ENCODE data around the gene PCSK1N.

GRCh38 chrX:48794911-48795515 lies 40.4 kb downstream of the PCSK1N start:
- no peak for TF ChIP-seq POLR2A (IDR thresholded peaks at IDR 0.05)
- TF ChIP-seq, protein P1, sequence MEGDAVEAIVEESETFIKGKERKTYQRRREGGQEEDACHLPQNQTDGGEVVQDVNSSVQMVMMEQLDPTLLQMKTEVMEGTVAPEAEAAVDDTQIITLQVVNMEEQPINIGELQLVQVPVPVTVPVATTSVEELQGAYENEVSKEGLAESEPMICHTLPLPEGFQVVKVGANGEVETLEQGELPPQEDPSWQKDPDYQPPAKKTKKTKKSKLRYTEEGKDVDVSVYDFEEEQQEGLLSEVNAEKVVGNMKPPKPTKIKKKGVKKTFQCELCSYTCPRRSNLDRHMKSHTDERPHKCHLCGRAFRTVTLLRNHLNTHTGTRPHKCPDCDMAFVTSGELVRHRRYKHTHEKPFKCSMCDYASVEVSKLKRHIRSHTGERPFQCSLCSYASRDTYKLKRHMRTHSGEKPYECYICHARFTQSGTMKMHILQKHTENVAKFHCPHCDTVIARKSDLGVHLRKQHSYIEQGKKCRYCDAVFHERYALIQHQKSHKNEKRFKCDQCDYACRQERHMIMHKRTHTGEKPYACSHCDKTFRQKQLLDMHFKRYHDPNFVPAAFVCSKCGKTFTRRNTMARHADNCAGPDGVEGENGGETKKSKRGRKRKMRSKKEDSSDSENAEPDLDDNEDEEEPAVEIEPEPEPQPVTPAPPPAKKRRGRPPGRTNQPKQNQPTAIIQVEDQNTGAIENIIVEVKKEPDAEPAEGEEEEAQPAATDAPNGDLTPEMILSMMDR (IDR thresholded peaks at IDR 0.05): no peak

Data from tibial nerve (tissue), 3 donors.